OCI-LY1 (cell line): Measurements from ENCODE around the gene IPCEF1.

Experiments
- H2AFZ ChIP-seq: fragments of 200-600 bp; sonication (generic), shearing (Covaris generic); 2 replicates; pipeline ENCODE4 v1.6.0; 2014; ENCODE audit warnings: antibody characterized with exemption, mild to moderate bottlenecking, low read length
- H3F3A ChIP-seq: fragments of 200-600 bp; sonication (generic), shearing (Covaris generic); 2 replicates; pipeline ENCODE4 v1.6.0; 2014; ENCODE audit warnings: mild to moderate bottlenecking, antibody characterized with exemption, low read length, moderate library complexity; ENCODE audit not compliant: insufficient read depth
- H3K27ac ChIP-seq: fragments of 200-600 bp; sonication (generic); 2 replicates; pipeline ENCODE4 v1.5.1; 2014; ENCODE audit warnings: low read length, mixed run types, mild to moderate bottlenecking, low read depth; ENCODE audit not compliant: poor library complexity, severe bottlenecking
- H3K27me3 ChIP-seq: fragments of 200-600 bp; sonication (generic); 2 replicates; pipeline ENCODE4 v1.6.0; 2014; ENCODE audit warnings: antibody characterized with exemption, mild to moderate bottlenecking, low read length, moderate library complexity; ENCODE audit not compliant: insufficient read depth
- H3K36me3 ChIP-seq: fragments of 200-600 bp; sonication (generic); 2 replicates; pipeline ENCODE4 v1.6.1; 2014; ENCODE audit warnings: mild to moderate bottlenecking, antibody characterized with exemption, low read length, moderate library complexity, mixed read lengths; ENCODE audit not compliant: insufficient read depth
- H3K4me1 ChIP-seq: fragments of 200-600 bp; sonication (generic); 2 replicates; pipeline ENCODE4 v1.5.1; 2014; ENCODE audit warnings: mild to moderate bottlenecking, low read length, moderate library complexity; ENCODE audit not compliant: insufficient read depth, severe bottlenecking
- H3K4me2 ChIP-seq: fragments of 200-600 bp; sonication (generic), shearing (Covaris generic); 2 replicates; pipeline ENCODE4 v1.6.1; 2014; ENCODE audit warnings: low read length
- H3K4me3 ChIP-seq: fragments of 200-600 bp; sonication (generic); 2 replicates; pipeline ENCODE4 v1.5.1; 2014; ENCODE audit warnings: low read length, low read depth, mild to moderate bottlenecking, mixed read lengths; ENCODE audit not compliant: poor library complexity, severe bottlenecking
- H3K79me2 ChIP-seq: fragments of 200-600 bp; shearing (Covaris generic); 2 replicates; pipeline ENCODE4 v1.6.1; 2016; ENCODE audit warnings: mixed run types, low read length, mixed read lengths; ENCODE audit not compliant: insufficient read depth
- H3K9ac ChIP-seq: fragments of 200-600 bp; sonication (generic), shearing (Covaris generic); 2 replicates; pipeline ENCODE4 v1.6.1; 2014; ENCODE audit warnings: mild to moderate bottlenecking, low read length, mixed read lengths
- H3K9me2 ChIP-seq: fragments of 200-600 bp; sonication (generic), shearing (Covaris generic); 2 replicates; pipeline ENCODE4 v1.6.1; 2014; ENCODE audit warnings: low read depth, mild to moderate bottlenecking, low read length, mixed read lengths
- H3K9me3 ChIP-seq: fragments of 200-600 bp; shearing (Covaris generic); 2 replicates; pipeline ENCODE4 v1.6.1; 2014; ENCODE audit warnings: low read length, mixed read lengths
- H4K20me1 ChIP-seq: fragments of 200-600 bp; sonication (generic), shearing (Covaris generic); 2 replicates; pipeline ENCODE4 v1.6.0; 2016; ENCODE audit warnings: mild to moderate bottlenecking, low read length; ENCODE audit not compliant: insufficient read depth
- CTCF ChIP-seq: fragments of 200-600 bp; sonication (generic), shearing (Covaris generic); IDR thresholded peaks from 2 replicates; pipeline ENCODE4 v1.5.1; 2017; ENCODE audit warnings: mild to moderate bottlenecking, antibody characterized with exemption, low read length, moderate library complexity, mixed read lengths
- EZH2 ChIP-seq: fragments of 200-600 bp; sonication (generic), shearing (Covaris generic); IDR thresholded peaks from 2 replicates; pipeline ENCODE4 v1.8.0; 2017; ENCODE audit warnings: borderline replicate concordance, mixed run types, mild to moderate bottlenecking, antibody characterized with exemption, low read length, moderate library complexity, mixed read lengths

Gene IPCEF1

GRCh38 chr6:154297721-154298120, 58.9 kb downstream of the IPCEF1 start:
- H3K9ac ChIP-seq: no peak overlapping the region
- H3F3A ChIP-seq: no peaks in the 10 kb centered on the region
- H3K4me2 ChIP-seq: no peak overlapping the region
- no peaks in the 10 kb centered on the region for H3K9me3 ChIP-seq
- no peaks in the 10 kb centered on the region for H3K9me2 ChIP-seq
- H3K27me3 ChIP-seq: no peaks in the 10 kb centered on the region
- H3K27ac ChIP-seq: no peak overlapping the region
- H4K20me1 ChIP-seq: no peaks in the 10 kb centered on the region
- TF ChIP-seq CTCF (no peak), EZH2 (no peak)
- H3K36me3 ChIP-seq: no peaks in the 10 kb centered on the region
- no peak overlapping the region for H2AFZ ChIP-seq
- peaks cover 10% of the 10 kb centered on the region for H3K4me1 ChIP-seq
- no peaks in the 10 kb centered on the region for H3K79me2 ChIP-seq
- no peak overlapping the region for H3K4me3 ChIP-seq

GRCh38 chr6:154297210-154297609, 59.4 kb downstream of the IPCEF1 start:
- Histone ChIP-seq H3F3A (no peaks in the 10 kb centered on the region), H3K9ac (no peak overlapping the region), H3K4me1 (peaks cover 5% of the 10 kb centered on the region), H3K36me3 (no peaks in the 10 kb centered on the region), H3K9me3 (no peaks in the 10 kb centered on the region), H3K4me2 (no peak overlapping the region), H3K27me3 (no peaks in the 10 kb centered on the region), H3K27ac (no peak overlapping the region), H2AFZ (no peak overlapping the region), H3K79me2 (no peaks in the 10 kb centered on the region), H3K9me2 (no peaks in the 10 kb centered on the region), H4K20me1 (no peaks in the 10 kb centered on the region), H3K4me3 (no peak overlapping the region)
- TF ChIP-seq EZH2: no peak
- TF ChIP-seq CTCF: no peak

DNA sequence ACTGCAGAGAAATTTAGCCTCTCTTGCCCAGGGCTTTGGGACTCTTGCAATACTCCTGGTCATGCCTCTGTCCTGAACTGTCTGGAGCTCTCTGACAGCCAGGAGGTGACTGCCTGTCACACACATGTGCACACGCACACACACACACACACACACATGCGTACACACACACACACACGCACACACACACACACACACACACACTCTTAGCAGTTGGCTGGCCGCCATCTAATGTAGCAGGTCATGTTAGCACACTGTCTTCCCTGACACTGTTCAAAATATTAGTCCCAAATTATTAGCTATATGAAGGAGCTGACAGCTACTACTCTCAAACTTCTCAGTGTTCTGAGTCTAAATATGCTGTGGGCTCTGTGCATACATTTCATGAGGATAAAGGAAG, 60.9 kb downstream of the IPCEF1 start:
- no peaks in the 10 kb centered on the region for H3K36me3 ChIP-seq
- TF ChIP-seq CTCF (no peak), EZH2 (no peak)

More for the DNA sequence above, 60.9 kb downstream of the IPCEF1 start:
- Histone ChIP-seq H3K27me3 (no peaks in the 10 kb centered on the region), H3K4me1 (no peaks in the 10 kb centered on the region), H3K79me2 (no peaks in the 10 kb centered on the region), H2AFZ (no peak overlapping the region), H3K4me2 (no peak overlapping the region), H3F3A (no peaks in the 10 kb centered on the region), H3K9me3 (no peaks in the 10 kb centered on the region), H3K4me3 (no peak overlapping the region), H3K9ac (no peak overlapping the region), H3K27ac (no peak overlapping the region), H4K20me1 (no peaks in the 10 kb centered on the region), H3K9me2 (no peaks in the 10 kb centered on the region)
